ENCODE measurements around the gene SLC2A9. TPM values are rescaled to one million over a fixed set of nuclear protein-coding genes. Genes with fewer than 3 reads are reported as not detected.

SLC2A9 gene
- total and polyA plus RNA-seq, 2 donors (not counting 3 experiments of a cell fraction or from before 2014, with no cell fraction given) = 1.6 to 1.8 TPM

- Histone ChIP-seq H4K20me1 (replicated peaks; ENCODE audit: control insufficient read depth, extremely low read depth, insufficient read depth, low read length) (no peaks in the 10 kb centered on the region), H3K9me1 (replicated peaks; ENCODE audit: control insufficient read depth, extremely low read depth, insufficient read depth, low read length) (no peaks in the 10 kb centered on the region), H3K27ac (ENCODE audit: insufficient read depth, low read depth, low read length) (no peak overlapping the region), H2AFZ (ENCODE audit: low read depth, low read length) (no peak overlapping the region), H3K9ac (replicated peaks; ENCODE audit: extremely low read depth, insufficient read depth, low read length) (no peak overlapping the region), H3K79me2 (ENCODE audit: control insufficient read depth, insufficient read depth, low read length) (no peaks in the 10 kb centered on the region), H3K9me3 (replicated peaks; ENCODE audit: control insufficient read depth, insufficient read depth, low read length) (no peaks in the 10 kb centered on the region), H3K4me3 (replicated peaks in 1 of 3; ENCODE audit: insufficient read depth in 1 of 3, low read depth in 1 of 3, low read length in 3 of 3) (no peak overlapping the region), H3K36me3 (ENCODE audit: control insufficient read depth in 2 of 2, extremely low read depth in 1 of 2, insufficient read depth in 2 of 2, low read length in 2 of 2) (no peaks in the 10 kb centered on the region), H3K4me1 (ENCODE audit: control insufficient read depth, extremely low read depth, insufficient read depth, low read length) (no peaks in the 10 kb centered on the region), H3K27me3 (ENCODE audit: control insufficient read depth in 2 of 2, insufficient read depth in 2 of 2, low read length in 2 of 2) (no peaks in the 10 kb centered on the region), H3K4me2 (ENCODE audit: insufficient read depth, low read length) (no peak overlapping the region)
- no peak for DNase-seq (ENCODE audit: low read depth, low spot score)
- no peak for FAIRE-seq
- TF ChIP-seq EZH2 (IDR thresholded peaks at IDR 0.05; ENCODE audit: borderline replicate concordance, low read depth, low read length, severe bottlenecking) = no peak
- no peak for TF ChIP-seq POLR2AphosphoS5 (IDR thresholded peaks at IDR 0.05; ENCODE audit: insufficient read depth, low read depth, low read length)
- TF ChIP-seq JUN (IDR thresholded peaks at IDR 0.05; ENCODE audit: borderline replicate concordance, insufficient read depth, insufficient read length, low read depth) = no peak
- no peak for TF ChIP-seq MYC (IDR thresholded peaks at IDR 0.05; ENCODE audit: low read depth, low read length)
- TF ChIP-seq GATA2 (IDR thresholded peaks at IDR 0.05; ENCODE audit: insufficient read depth, insufficient read length, low read depth, low read length) = no peak
- TF ChIP-seq FOS (IDR thresholded peaks at IDR 0.05; ENCODE audit: borderline replicate concordance, insufficient read depth, low read length) = no peak
- TF ChIP-seq POLR2A (IDR thresholded peaks at IDR 0.05; ENCODE audit: low read depth, low read length) = no peak
- no peak for TF ChIP-seq CTCF (IDR thresholded peaks at IDR 0.05; ENCODE audit: extremely low read depth in 1 of 2, insufficient read depth in 1 of 2, low read depth in 1 of 2, low read length in 2 of 2)
- no peak for TF ChIP-seq MAX (IDR thresholded peaks at IDR 0.05; ENCODE audit: insufficient read depth, insufficient read length)
- CTCF ChIA-PET = no interaction called here
- no TSS peak for BruUV-seq (replicated peaks)
- intact Hi-C loops (cut with micrococcal nuclease) (no loop called here), dilution Hi-C loops (cut with MboI; ENCODE audit: extremely low pct_ligation_motif_present, low sequenced_read_pairs) (no loop called here)
- POLR2A ChIA-PET = no interaction called here
Measured at GRCh38 chr4:9874385-9874784, 146.9 kb downstream of the SLC2A9 start.
